SIG-M5 (cell line): Measurements from ENCODE around the gene BCL2.

ENCODE experiments used
- DNase-seq: peaks from one replicate; lab custom pipeline; 2025; lab: John Stamatoyannopoulos, UW

BCL2 gene

DNA sequence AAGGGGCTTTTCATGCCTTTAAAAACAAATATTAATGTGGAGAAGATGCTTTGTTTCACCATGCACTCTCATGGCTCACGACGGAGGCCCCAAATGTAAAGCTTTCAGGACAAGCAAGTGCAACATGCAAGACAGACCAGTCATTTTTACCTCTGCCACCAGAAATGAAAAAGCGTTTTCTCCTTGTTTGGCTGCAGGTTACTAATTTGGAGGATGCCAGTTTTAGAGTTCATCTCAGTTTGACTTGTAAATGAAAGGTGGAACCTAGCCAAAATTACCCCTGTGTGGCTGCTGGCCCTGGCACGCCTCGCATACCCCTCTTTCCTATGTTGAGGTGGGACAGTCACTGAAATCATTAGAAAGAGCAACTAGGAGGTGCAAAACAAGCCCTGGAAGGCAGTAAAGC, 138.6 kb downstream of the BCL2 start:
- DNase-seq = no peak

GRCh38 chr18:63180321-63180720, 139.2 kb downstream of the BCL2 start:
- DNase-seq = no peak

GRCh38 chr18:63179422-63179821, 140.1 kb downstream of the BCL2 start:
- DNase-seq = no peak

DNA sequence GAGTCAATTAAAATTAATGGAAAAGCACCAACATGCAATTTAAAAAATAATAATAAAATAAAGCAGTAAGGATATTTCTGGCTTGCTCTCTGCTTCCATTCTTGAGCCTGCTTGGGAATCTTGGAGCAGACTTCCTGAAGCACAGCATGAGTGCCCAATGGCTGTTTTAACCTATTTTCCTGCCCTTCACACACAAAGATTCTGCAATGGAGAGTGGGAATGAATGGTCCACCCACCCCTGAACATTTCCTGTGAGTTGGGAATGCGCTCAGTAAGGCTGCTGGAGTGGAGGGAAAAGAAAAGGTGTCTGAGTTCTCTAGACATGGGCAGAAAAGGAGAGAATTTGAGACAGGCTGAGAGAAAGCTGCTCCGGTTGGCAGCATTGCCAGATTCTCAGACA, 140.6 kb downstream of the BCL2 start:
- no peak for DNase-seq

GRCh38 chr18:63177919-63178821, 141.4 kb downstream of the BCL2 start:
- DNase-seq = no peak

DNA sequence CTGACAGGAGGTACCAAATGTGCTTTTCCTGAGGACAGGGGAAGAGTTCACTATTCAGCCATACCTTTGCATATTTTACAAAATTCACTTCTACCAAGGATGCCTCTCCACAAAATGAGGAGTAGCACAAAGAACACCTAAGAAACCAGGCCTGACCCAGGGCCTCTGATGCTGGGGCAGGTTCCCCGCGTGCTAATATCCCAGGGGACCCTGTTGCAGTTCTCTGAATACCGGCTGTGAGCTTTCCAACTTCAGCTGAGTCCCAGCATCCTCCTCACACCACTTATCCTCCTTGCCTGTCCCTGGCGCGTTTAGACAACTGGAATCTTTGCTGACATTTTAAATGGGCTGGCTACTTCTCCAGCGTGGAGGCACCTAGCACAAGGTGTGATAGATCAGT, 142.3 kb downstream of the BCL2 start:
- DNase-seq = no peak

DNA sequence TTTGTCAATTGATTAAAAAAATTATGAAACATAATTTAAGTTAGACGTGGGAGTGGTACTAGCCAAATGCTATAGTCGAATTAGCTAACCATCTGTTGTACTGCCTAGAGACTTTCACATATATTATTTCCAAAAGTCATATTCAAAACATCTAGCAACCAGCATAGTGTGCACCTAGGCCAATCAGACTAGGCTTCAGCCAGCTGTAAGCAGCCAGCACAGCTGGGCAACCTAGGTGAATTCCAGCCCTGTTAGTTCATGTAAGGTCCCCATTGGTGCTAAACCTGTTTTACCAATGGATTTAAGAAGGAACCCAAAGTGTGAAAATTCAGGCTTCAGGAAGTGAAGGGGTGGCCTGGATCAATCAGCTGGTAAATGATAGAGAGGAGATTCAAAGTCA, 144.3 kb downstream of the BCL2 start:
- no peak for DNase-seq

DNA sequence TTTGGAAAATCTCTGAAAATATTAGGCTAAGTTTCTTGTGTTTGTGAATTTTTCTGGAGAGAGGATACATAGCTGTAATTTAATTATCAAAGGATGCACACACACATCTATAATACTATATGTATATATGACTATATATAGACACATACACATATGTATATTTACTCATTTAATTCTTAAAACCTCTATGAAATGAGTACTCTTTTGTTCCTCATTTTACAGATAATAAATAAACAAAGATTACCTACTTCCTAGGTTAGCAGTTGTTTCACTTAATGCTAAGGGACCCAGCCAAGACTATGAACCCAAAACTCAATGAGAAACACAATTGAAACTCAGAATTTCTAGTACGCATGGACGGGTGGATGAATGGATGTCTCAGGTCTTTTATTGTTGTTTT, 145.6 kb downstream of the BCL2 start:
- no peak for DNase-seq

- no peak for DNase-seq
Observed at GRCh38 chr18:63169853-63170252, 149.7 kb downstream of the BCL2 start.

GRCh38 chr18:63168287-63168686, 151.3 kb downstream of the BCL2 start:
- DNase-seq = no peak

GRCh38 chr18:63166142-63166541, 153.4 kb downstream of the BCL2 start:
- DNase-seq = no peak

DNA sequence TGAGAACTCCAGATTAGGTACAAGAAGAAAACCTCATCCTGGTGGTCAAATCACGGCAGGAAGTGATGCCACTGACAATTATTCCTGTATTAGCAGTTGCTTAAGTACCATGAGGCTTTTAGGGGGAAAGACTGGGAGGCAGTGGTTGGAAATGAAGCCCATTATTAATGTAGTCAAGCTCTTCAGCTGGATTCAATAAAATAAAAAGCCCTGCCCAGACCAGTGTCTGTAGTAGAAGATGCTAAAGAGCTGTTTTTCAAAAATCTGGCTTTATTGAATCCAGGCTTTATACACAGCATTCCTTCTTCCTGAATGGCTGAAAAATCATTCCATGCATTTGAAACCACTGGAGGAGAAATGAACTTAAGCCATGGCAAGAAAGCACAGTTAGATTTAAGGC, 155.2 kb downstream of the BCL2 start:
- no peak for DNase-seq

DNA sequence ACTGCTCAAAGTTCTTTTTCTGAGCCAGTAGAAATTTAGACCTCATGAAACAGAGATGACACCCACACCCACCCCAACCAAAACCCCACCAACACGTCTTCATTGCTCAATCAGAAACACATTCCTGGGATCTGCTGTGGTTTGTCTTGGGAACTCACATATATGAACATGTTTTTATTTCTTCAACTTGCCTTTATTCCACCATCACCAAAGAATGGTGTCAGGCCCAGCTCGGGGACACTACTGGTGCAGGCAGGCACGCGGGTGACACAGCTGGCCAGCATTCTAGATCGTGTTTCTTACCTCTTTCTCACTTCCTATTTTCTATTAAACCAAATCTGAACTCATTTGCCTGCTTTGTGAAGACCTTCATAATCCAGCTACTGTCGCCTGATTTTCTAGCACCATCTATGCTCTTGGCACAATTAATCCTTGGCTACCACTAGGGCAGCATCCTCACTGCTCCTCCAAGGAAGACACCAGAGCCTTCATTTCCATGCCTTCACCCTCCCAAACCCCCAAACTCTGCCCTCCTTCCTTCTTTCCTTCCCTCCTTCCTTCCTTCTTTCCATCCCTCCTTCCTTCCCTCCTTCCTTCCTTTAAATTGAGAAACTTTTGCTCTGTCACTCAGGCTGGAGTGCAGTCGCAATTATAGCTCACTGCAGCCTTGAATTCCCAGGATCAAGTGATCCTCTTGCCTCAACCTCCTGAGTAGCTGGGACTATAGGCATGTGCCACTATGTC, 157.1 kb downstream of the BCL2 start:
- DNase-seq = peak; percentile 7

DNA sequence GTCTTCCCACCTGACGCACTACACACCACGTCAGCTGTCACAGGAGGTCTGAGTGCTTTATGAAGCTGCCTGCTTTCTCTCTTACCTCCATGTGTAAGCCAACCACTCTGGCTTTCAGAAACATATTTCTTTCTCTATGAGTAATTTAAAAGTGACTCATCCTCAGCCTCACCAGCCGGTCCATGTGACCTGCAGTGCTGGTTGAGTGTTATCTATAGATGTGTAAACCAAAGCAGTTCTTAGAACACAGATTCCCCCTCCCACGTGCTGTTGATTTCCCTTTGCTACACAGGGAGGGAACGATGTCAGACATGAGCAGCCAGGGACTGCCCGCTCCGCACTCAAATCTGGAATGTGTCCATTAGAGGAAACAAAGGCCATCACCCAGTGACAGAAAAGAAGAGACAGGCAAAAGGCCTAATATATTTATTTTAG, 157.8 kb downstream of the BCL2 start:
- peak; percentile 55 for DNase-seq

GRCh38 chr18:63161032-63161760, 158.4 kb downstream of the BCL2 start:
- DNase-seq = no peak

DNA sequence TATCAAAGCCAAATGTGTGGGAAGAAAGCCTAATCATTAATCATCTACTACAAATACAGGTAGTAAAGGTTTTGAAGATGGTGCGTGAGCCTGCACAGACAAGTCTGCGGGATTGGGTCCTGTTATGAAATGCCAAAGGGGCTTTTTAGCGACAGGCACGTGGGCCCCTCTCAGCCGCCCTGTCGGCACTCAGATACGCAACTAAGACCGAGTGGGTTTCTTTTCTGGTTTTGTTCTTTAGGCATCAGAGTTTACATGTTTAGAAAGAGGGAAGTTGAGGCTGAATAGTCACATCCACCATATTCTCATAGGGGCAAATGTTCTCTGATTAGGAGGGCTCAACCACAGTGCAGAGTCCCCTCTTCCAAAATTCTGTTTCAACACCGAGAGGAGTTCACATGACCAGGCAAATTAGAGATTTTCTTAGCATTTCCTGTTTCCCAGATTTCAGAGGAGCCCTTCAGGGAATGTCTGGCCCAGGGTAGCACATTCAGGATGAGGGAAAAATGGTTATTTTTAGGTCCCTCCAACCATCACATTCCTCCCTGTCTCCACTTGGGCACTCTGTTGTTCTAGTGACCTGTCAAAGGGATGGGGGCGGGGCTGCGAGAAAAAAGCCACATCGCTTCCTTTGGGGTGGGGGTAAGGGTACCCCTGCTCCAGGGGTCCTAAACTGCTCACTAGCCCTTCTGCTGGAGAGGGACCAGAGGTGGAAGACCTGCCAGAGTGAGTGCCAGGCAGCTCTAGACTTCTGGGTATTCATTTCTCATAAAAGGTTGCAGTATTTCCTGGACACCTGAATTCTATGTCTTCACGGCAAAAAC, 159.2 kb downstream of the BCL2 start:
- DNase-seq = no peak

DNA sequence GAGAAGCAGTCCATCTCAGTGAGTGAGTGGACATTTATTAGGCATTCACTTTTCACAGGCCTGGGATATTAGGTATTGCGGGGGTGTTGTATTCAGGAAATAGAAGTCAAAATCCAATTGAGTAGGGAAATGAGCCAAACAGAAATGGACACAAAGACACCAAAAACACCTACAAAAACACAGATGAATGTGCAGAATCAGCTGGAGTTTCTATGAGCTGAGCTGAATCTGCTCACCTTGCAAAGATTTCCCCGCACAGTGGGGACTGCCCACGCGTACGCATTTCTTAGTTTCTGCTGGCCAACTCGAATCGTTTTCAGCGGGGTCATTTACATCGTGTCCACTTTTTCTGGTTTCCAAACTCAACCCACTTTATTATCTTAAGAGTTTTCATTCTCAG, 160.0 kb downstream of the BCL2 start:
- no peak for DNase-seq

- no peak for DNase-seq
Observed at GRCh38 chr18:63158676-63159291, 160.8 kb downstream of the BCL2 start.

GRCh38 chr18:63158012-63158631, 161.4 kb downstream of the BCL2 start:
- no peak for DNase-seq

- no peak for DNase-seq
Observed at GRCh38 chr18:63157293-63158011, 162.1 kb downstream of the BCL2 start.
